Esophagus squamous epithelium (tissue), 4 donors: ENCODE results near the gene EPHX1.

Experiments
- CTCF ChIP-seq, 6 experiments: fragments of 450-650 bp in 4 of 6; fragments of 200-600 bp in 2 of 6; sonication (generic) in 2 of 6; IDR thresholded peaks; one replicate each; pipeline ENCODE4 v1.5.1; 2016 to 2019; ENCODE audit warnings: antibody characterized with exemption in 6 of 6, mild to moderate bottlenecking in 4 of 6, moderate library complexity in 4 of 6
- POLR2A ChIP-seq, 4 donors: fragments of 450-650 bp; IDR thresholded peaks; one replicate each; pipeline ENCODE4 v1.6.1; 2017; ENCODE audit warnings: antibody characterized with exemption in 4 of 4, mild to moderate bottlenecking in 4 of 4, moderate library complexity in 3 of 4

GRCh38 chr1:225871359-225872074, 61.6 kb downstream of the EPHX1 start:
- TF ChIP-seq CTCF (IDR thresholded peaks at IDR 0.05) (no peak), POLR2A (IDR thresholded peaks at IDR 0.05) (no peak)
